Inferior parietal cortex (tissue), 1 donor: Measurements from ENCODE around the gene KCNJ12.
"Not testable (repeated sequence)": the region's sequence is repeated elsewhere in the genome, so short reads cannot be mapped to it uniquely, and the experiment has no call there.

ENCODE experiments used
- DNase-seq: peaks from one replicate; pipeline ENCODE4 v3.0.0-alpha.2; 2016; ENCODE audit errors: extremely low spot score

Gene KCNJ12

DNA sequence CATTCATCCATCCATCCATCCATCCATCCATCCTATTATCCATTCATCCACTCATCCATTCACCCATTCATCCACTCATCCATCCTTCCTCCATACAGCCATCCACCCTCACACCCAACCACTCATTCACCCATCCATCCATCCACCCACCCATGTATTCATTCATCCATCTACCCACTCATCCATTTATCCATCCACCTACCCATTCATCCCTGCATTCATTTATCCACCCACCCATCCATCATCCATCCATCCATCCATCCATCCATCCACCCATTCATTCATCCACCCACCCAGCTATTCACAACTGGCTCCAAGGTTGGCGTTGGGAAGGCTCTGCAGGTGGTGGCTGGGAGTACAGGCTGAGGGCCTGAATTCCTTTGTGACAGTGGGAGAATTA, 31.6 kb downstream of the KCNJ12 start:
- not testable (repeated sequence) for DNase-seq

GRCh38 chr17:21408224-21408623, 32.1 kb downstream of the KCNJ12 start:
- not testable (repeated sequence) for DNase-seq

DNA sequence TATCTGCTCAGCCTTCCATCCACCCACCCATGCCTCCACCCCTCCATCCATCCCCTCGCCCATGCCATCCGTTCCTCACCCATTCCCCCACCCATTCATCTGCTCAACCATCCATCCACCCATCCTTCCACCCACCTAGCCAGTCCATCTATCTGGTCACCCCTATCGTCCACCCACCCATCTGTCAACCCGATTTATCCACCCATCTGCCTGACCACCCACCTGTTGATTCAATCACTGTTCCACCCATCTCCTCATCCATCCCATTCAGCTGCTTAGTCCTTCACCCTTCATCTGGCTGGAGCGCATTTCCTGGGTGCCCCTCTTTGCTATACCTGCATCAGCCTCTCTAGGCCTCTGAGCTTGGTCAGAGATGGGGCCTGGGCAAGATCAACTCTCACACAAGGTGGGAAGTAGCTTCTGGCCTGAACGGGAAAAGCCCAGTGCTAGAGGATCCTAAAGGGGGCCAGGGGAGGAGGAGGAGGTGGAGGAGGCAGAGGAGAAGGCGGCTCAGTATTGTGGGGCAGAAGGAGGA, 32.7 kb downstream of the KCNJ12 start:
- DNase-seq = not testable (repeated sequence)

DNA sequence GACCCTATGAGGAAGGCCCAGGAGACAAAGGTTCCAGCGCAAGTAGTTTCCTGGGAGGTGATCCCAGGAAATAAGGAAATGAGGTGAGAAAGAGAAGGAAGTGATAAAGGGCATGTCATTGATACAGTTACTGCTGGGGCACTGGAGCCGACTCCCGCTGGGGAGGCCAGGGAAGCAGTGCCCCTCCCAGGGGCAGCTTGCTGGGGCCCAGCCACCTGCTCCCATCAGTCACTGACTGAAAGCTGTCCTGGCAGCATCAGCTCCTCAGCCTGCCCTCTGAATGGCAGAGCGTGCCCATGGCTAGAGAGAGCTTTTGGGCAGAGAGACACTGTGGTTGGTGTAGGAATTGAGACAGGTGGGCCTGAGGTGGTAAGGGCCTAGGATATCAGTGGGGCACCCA, 33.2 kb downstream of the KCNJ12 start:
- not testable (repeated sequence) for DNase-seq

GRCh38 chr17:21409971-21410370, 33.8 kb downstream of the KCNJ12 start:
- DNase-seq = not testable (repeated sequence)

DNA sequence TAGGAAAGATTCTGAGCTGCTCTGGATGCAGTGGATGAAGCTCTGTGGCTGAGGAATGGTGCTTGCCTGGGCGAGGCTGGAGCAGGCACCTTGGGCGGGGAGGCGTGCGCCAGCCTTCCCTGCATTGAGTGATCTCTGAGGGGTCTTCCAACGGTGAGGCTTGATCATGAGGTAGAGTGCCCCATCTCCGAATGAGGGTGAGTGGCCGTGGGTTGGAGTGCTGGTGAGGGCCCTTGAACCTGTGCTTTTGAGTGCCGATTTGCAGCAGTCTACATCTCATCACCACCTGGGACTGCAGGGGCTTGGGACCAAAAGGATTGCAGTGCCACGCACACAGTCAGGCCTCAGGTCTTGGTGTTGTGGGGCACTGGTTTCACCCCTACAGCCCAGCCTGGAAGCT, 34.2 kb downstream of the KCNJ12 start:
- DNase-seq = not testable (repeated sequence)

- DNase-seq = not testable (repeated sequence)
These were observed 34.9 kb downstream of the KCNJ12 start for GRCh38 chr17:21410906-21411678.

DNA sequence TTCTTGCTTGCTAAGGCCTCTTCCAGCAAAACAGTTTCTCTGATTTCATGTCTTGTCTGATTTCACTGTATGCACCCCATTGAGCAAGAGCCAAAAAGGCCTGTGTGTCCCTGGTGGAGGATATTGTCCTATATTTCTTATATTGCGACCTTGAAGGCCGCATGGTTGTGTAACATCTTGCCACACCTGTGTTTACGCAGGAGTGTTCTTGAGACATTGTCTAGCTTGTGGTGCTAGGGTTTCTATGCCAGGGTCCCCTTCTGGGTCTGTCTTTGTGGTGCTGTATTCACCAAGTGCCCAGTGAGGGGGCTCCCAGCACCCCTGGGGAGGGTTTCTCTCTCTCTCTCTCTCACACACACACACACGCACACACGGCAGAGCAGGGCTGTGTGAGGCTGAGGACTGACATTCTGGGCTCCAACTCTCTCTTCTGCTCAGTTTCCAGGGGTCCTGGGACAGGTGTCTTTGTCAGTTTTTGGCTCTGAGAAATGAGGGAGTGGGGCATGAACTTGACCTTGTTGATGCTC, 35.6 kb downstream of the KCNJ12 start:
- not testable (repeated sequence) for DNase-seq

- not testable (repeated sequence) for DNase-seq
These were observed 36.1 kb downstream of the KCNJ12 start for GRCh38 chr17:21412207-21412681.

DNA sequence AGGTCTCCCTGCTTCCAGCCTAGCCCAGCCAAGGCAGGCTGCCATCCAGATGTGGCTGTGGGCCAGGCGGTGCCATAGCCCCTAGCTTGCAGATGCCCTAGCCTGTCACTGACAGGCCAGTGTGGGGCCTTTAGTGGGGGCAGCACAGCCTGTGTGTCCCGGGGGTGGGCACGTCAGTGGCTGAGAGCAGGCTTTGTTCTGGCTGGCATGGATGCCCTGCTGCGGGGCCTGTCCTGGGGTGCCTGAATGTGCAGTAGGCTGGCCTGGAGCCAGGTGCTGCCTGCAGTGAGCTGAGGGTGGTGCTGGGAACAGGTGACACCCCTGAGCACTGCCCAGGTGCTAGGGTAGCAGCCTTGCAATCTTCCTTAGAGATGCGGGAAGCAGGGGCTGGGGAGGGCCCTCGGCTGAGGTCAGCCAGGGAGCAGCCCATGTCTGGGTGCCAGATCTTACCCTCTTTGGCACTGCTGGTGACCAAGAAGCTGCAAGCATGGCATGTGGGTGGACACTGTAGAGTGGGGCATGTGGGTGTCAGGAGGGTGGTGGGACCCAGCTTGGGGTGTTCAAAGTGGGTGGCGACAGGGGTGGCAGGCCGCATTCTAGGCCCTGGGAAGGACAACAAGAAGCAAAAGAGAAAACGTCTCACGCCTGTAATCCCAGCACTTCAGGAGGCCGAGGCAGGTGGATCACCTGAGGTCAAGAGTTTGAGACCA, 37.6 kb downstream of the KCNJ12 start:
- not testable (repeated sequence) for DNase-seq

DNA sequence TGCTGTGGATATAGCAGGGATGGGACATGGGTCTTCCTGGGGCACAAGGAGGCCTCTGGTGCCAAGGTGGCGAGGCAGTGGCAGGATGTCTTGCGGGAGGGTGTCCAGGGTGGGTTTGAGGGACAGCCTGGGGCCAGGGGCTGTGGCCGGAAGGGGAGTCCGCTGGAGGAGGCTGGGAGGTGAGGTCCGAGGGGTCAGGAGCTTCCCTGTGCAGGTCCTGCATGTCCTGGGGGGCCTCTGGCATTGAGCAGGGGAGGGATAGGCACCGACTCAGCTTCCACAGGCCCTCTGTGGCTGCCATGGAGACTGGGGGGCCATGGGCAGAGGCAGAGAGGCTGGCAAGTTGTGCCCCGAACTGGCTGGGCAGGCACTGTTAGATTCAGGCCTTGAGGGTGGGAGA, 38.5 kb downstream of the KCNJ12 start:
- DNase-seq = not testable (repeated sequence)

- not testable (repeated sequence) for DNase-seq
These were observed 39.2 kb downstream of the KCNJ12 start for GRCh38 chr17:21415166-21415990.

DNA sequence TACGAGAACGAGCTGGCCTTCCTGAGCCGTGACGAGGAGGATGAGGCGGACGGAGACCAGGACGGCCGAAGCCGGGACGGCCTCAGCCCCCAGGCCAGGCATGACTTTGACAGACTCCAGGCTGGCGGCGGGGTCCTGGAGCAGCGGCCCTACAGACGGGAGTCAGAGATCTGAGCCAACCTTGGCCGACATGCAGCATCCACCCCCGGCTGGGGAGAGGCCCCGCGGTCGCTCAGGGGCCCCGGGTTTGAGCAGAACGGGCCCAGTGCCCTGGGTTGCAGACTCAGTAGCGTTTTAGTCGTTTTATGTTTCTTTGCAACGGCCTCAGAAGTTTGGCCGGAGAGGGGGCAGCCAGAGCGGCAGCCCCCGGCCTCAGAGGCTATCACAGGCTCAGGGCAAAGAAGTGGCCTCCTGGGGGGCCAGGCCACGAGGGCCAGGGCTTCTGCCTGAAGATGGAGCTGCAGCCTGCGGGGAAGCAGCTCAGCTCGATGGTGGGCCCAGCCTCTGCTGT, 40.4 kb downstream of the KCNJ12 start:
- not testable (repeated sequence) for DNase-seq

GRCh38 chr17:21417349-21417748, 41.2 kb downstream of the KCNJ12 start:
- not testable (repeated sequence) for DNase-seq

- DNase-seq = no peak
These were observed 41.8 kb downstream of the KCNJ12 start for GRCh38 chr17:21417921-21418320.

- no peak for DNase-seq
These were observed 42.5 kb downstream of the KCNJ12 start for GRCh38 chr17:21418446-21419298.

GRCh38 chr17:21419299-21420239, 43.4 kb downstream of the KCNJ12 start:
- no peak for DNase-seq

DNA sequence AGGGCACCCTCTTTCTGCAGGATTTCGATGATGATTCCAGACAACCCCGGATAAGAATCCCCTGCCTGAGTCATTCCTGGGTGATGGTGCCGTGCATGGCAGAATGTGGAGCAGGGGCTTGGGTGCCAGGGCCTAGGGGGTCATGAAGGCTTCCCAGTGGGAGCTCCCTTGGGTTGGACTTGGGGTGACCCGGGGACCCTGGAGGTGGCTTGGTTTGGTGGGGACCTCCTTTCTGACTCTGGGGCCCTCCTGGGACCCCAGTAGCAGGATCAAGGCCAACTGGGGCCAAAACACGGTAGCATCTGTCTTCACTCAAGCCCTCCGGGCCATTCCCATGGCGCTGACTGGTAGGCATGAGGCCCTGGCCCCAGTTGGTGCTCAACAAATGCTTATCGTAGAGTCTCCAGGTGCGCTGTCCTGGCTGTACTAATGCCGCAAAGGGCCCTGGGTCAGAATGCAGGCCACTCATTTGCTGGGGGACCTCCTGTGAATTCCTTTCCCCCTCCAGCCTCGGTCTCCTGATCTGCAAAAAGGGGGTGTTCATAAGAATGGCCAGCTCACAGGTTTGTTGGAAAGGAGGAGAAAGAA, 44.4 kb downstream of the KCNJ12 start:
- DNase-seq = not testable (repeated sequence)
